Naive thymus-derived CD8-positive, alpha-beta T cell (primary cell): ENCODE measurements around the gene RPTOR. TPM values are rescaled to one million over a fixed set of nuclear protein-coding genes. Genes with fewer than 3 reads are reported as not detected.
A peak's percentile ranks its signal among the peaks of the same experiment; 100 is the strongest.

Source experiments
- ATAC-seq, 2 donors: fragments of 150-1000 bp; cut with Tn5 transposase in 1 of 2; sonication (Bioruptor Pico), chemical (Tn5 transposase) in 1 of 2; 1 replicate in 1 of 2; 2 replicates in 1 of 2; pipeline ENCODE4 v1.10.0; 2021; ENCODE audit warnings: mild to moderate bottlenecking in 2 of 2, moderate library complexity in 2 of 2
- POLR2A ChIA-PET: fragments of 350-600 bp; sonication (Branson Sonifier 250); formaldehyde crosslinking; loops from one replicate; lab custom pipeline; 2021; ENCODE audit warnings: antibody characterized with exemption; lab: Charles Lee
- DNase-seq, 10 donors: peaks; one replicate each; pipeline versions ENCODE4 v3.0.0 to v3.0.0-alpha.2; 2020 to 2022
- H3K27ac Mint-ChIP-seq, 10 donors: one replicate each; pipeline ENCODE4 v1.8.0; 2020 to 2022; ENCODE audit warnings: mild to moderate bottlenecking in 10 of 10, mixed read lengths in 10 of 10, moderate library complexity in 4 of 10, inconsistent platforms in 1 of 10
- H3K27me3 Mint-ChIP-seq, 5 donors: one replicate each; pipeline ENCODE4 v1.8.0; 2021 to 2022; ENCODE audit warnings: mixed read lengths in 5 of 5
- H3K36me3 Mint-ChIP-seq, 3 donors: one replicate each; pipeline ENCODE4 v1.8.0; 2020 to 2022; ENCODE audit warnings: mixed read lengths in 3 of 3, mild to moderate bottlenecking in 2 of 3, inconsistent platforms in 1 of 3
- H3K4me1 Mint-ChIP-seq, 4 donors: one replicate each; pipeline ENCODE4 v1.8.0; 2021 to 2022; ENCODE audit warnings: mixed read lengths in 4 of 4
- H3K4me3 Mint-ChIP-seq, 10 donors: one replicate each; pipeline ENCODE4 v1.8.0; 2020 to 2022; ENCODE audit warnings: mild to moderate bottlenecking in 10 of 10, mixed read lengths in 10 of 10, moderate library complexity in 6 of 10, inconsistent platforms in 1 of 10
- H3K9me3 Mint-ChIP-seq, 9 donors: one replicate each; pipeline ENCODE4 v1.8.0; 2020 to 2022; ENCODE audit warnings: mixed read lengths in 9 of 9, mild to moderate bottlenecking in 3 of 9, inconsistent platforms in 1 of 9, moderate library complexity in 1 of 9
- polyA plus RNA-seq, 3 donors: library from polyadenylated mRNA; unstranded; fragments of 300-500 nt; fragmentation: Illumina TruSeq; gene quantifications; one replicate each; pipeline ENCODE4 v1.2.3, GENCODE V29; 2021
- total RNA-seq, 8 experiments: library from RNA in 2 of 8; stranded (reverse) in 2 of 8; gene quantifications; one replicate each; pipeline ENCODE4 v1.2.3 and lab custom pipeline; 2021 to 2026

RPTOR gene
- total and polyA plus RNA-seq, 5 experiments from 2014 or later = 5.3 to 53.9 (median 10.2) TPM

DNA sequence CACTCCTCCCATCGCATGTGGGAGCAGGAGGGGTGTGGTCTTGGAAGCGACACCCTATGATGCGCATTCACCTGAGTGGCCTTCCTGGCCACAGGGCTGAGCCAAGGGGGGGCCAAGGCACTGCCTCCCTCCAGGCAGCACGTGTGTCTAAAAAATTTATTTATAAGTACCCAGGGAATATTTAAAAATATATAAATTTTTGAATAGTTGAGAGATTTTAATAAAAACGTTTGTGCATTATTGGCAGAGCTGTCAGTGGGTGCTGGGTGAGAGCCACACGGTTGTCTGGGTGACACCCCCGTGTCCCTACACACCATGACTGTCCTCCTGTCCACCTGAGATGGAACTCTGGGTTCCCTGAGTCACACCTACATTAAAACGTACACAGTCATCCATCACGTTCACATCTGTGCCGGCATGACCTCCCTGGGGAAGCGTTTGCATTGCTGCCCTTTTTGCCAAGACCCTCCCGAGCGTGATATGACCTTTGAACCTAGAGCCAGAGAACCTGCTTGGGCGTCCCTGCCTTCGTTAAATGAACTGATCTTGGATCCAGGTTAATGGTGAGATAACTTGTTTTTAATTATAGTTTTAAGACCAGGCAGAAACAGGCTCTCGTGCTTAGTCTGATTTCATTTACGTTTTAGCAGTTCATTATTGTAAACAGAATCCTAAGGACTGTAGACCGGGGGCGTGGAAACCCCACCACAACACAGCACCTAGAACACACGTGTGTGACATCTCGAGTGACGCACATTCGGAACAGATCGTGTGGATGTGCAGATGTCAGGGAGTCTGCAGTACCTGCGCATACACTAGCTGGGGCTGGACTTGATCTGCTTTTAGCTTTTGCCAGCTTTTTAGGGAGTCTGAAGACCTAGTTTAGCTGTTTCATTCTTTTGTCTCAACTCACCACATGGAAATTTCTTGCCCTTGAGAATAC lies 254.2 kb downstream of the RPTOR start:
- DNase-seq = no peak
- POLR2A ChIA-PET = no interaction called here
- Mint-ChIP-seq H3K27me3 (no peaks in the 10 kb centered on the region), H3K4me1 (peaks cover 4 to 21% (median 7%) of the 10 kb centered on the region in 4 donors), H3K9me3 (no peaks in the 10 kb centered on the region), H3K4me3 (no peak overlapping the region), H3K36me3 (peaks cover 0 to 21% (median 14%) of the 10 kb centered on the region in 3 donors), H3K27ac (peak overlapping the region in 5 of 10 donors; percentile 18 to 79 (median 58))
- peak in 1 of 2 donors; percentile 60 for ATAC-seq

DNA sequence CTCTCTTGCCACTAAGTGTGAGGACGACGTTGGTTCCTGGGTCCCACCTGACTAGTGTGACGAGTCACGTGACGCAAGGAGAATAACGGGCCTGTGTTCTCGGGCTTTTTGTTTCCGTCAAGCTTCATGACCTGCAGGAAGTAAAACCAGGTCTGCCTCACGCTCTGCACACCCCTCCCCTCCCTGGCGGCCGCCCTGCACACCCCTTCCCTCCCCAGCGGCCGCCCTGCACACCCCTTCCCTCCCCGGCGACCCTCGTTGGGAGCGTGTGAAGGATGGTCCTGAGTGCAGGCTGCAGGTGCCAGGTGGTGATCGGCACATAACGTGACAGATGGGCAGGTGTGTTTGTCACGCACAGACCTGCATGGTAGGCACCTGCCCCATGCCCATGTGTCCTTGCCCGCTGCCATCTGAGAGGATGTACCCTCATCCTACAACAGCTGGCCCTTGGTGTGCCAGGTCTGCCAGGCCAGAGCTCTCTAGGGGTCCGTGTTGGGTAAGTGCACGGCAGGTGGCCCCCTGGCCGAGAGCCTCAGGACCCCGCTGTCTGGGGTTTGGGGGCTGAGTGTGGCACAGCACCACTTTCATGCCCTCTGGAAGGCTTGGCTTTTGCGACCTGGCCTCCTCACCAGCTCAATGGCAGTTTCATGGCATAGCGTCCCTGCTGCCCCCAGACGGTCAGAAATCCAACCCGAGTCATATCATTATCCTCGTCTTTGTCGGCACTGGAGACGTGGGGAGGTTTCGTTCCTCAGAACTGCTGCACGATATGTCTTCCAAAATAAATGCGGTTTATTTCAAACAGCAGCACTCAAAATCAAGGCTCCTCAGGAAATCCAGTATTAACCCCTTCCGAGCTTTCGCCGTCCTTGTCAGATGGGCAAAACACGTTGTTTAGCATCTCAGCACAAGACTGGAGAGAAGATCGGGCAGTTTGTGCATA lies 255.2 kb downstream of the RPTOR start:
- POLR2A ChIA-PET = no interaction called here
- Mint-ChIP-seq H3K27me3 (no peaks in the 10 kb centered on the region), H3K9me3 (no peaks in the 10 kb centered on the region), H3K36me3 (peaks cover 0 to 15% (median 10%) of the 10 kb centered on the region in 3 donors), H3K27ac (peak overlapping the region in 4 of 10 donors; percentile 29 to 79 (median 57)), H3K4me3 (no peak overlapping the region), H3K4me1 (peaks cover 8 to 22% (median 10%) of the 10 kb centered on the region in 4 donors)
- ATAC-seq = peak in 1 of 2 donors; percentile 36
- DNase-seq = no peak

DNA sequence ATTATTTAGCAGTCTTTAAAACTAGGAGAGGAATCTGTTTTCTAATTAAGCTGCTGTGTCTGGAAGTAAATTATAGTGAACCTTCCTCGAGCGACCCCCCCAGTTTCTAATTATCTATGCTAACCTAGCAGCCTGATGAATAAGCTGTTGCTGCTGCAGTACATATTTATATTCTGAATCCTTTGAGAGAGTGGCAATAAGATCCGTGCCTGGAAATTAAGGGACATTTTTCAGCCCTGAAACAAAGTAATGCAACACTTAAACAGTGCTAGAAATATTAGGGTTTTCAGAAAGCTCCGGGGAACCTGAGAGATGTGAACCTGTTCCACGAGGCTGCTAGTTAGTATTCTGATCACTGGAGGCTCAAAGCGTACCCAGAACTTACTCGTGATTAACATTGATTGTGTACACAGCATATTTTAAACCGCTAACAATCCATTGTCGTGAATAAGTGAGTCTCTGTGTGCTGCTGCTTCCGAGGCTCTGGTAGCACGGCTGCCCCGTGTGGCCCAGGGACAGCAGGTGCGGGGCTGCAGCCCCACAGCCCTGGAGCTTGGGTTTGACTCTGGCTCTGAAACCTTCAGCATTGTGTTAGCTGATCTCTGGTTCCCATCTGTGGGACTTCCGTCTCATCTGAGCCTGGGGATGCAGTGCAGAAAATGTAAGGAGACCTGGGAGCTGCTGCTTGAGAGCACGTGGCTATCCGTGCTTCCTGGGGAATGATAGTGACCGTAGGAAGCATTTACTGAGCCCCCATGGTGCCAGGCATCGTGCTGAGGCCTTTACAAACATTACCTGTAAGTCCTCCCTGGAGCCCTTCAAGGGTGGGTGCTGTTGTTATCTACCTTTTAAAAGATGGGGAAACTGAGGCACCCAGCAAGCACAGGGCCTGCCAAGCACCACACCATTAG lies 256.1 kb downstream of the RPTOR start:
- Mint-ChIP-seq H3K36me3 (peaks cover 2 to 16% (median 6%) of the 10 kb centered on the region in 3 donors), H3K4me3 (no peak overlapping the region), H3K27me3 (no peaks in the 10 kb centered on the region), H3K27ac (no peak overlapping the region), H3K9me3 (peaks cover 0 to 4% (median 0%) of the 10 kb centered on the region in 9 donors), H3K4me1 (peaks cover 6 to 21% (median 9%) of the 10 kb centered on the region in 4 donors)
- POLR2A ChIA-PET = no interaction called here
- DNase-seq = no peak
- no peak for ATAC-seq

DNA sequence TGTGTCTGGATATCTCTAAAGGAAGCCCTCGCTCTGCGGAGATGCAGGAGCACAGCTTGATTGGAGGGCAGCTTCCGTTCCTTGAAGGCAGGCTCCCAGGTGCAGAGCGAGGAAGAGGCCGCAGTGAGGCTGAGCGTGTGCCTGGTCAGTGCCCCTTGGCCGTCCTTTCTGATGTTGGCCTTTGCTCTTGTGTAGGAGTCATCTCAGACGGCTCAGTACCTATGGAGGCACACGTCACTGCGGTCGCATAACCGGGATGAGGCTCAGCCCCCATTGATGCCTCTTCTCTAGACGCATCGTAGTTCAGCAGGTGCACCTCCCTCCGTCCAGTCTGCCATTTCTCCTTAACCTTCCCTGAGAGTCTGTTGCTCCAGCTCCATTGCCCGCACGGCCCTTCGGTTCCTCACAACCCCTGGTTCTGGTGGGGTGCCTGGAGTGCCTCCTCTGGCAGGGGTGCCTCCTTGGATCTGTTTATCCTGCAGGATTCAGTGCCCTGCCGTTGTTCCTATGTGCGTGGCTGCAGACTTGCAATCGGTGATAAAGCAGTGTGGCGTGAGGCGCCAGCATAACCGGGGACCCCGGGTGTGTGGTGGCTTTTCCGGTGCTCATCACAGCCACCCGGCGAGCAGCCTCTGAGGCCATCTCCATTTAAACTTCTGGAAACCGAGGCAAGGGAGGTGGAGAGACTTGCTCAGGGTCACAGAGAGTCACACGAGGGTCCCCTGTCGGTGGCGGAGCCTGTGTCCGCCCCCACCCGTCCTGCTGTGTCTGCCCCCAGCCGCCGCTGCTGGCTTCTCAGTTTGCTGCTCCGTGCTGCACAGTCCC lies 258.2 kb downstream of the RPTOR start:
- peaks cover 0 to 18% (median 12%) of the 10 kb centered on the region in 9 donors for H3K9me3 Mint-ChIP-seq
- DNase-seq = no peak
- POLR2A ChIA-PET = interaction anchor here (0.7 to 1.7 kb wide), 2 partner anchors 27 to 39 kb away, joined by 4 read pairs; no protein-coding TSS in a partner anchor
- H3K27me3 Mint-ChIP-seq = no peaks in the 10 kb centered on the region
- ATAC-seq = no peak
- H3K27ac Mint-ChIP-seq = peak overlapping the region in 1 of 10 donors; percentile 63
- peaks cover 3 to 21% (median 11%) of the 10 kb centered on the region in 4 donors for H3K4me1 Mint-ChIP-seq
- H3K4me3 Mint-ChIP-seq = peak overlapping the region in 1 of 10 donors; percentile 18
- H3K36me3 Mint-ChIP-seq = peaks cover 8 to 26% (median 22%) of the 10 kb centered on the region in 3 donors

DNA sequence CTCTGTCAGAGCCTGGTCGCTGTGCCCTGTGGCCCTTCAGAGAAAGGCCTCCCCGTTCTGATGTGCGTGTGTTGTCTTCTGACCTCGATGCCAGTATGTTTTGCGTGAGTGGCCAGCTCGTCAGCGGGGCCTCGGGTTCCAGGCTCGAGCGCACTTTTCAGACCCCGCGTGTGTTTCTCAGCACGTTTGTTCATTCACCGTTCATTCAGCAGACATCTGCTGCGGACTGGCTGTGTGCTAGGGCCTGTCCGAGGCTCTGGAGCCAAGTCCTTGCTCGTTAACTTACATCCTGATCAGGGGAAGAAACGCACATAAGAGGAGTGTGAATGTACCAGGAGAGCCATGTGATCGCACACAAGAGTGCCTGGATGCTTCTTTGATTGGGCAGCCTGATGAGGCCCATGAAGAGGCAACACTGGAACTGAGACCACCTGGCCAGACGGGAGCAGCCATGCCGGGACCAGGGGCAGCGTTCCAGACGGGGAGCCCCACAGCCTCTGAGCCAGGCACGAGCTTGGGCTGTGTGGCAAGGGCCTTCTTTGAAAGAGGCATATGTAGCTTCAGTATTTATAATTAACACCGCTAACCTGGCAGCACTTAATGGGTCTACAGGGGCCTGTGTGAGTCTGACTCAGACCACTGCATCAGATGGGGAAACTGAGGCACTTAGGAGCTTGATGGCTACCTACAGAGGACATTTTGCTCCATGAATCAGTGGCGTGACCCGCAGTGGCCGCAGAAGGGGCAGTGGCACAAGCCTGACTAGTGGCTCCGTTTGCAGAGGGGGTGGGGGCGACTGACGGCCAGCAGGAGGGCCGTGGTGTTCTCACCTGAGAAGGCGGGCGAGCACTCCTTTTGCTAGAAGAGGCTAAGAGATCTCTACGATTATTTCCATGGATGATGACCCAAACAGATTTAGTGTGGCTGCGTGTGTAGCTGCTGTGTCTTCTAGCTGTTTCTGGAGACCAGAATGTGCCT lies 259.1 kb downstream of the RPTOR start:
- Mint-ChIP-seq H3K27me3 (no peaks in the 10 kb centered on the region), H3K4me1 (peaks cover 3 to 21% (median 11%) of the 10 kb centered on the region in 4 donors), H3K9me3 (peaks cover 0 to 18% (median 12%) of the 10 kb centered on the region in 9 donors), H3K36me3 (peaks cover 8 to 27% (median 27%) of the 10 kb centered on the region in 3 donors), H3K27ac (peak overlapping the region in 7 of 10 donors; percentile 39 to 89 (median 63)), H3K4me3 (peak overlapping the region in 2 of 10 donors; percentile 27 to 39)
- ATAC-seq = no peak
- DNase-seq = no peak
- POLR2A ChIA-PET = interaction anchor here (0.6 to 1.7 kb wide), 3 partner anchors 9 to 40 kb away, joined by 3 to 4 read pairs (median 3); no protein-coding TSS in a partner anchor

DNA sequence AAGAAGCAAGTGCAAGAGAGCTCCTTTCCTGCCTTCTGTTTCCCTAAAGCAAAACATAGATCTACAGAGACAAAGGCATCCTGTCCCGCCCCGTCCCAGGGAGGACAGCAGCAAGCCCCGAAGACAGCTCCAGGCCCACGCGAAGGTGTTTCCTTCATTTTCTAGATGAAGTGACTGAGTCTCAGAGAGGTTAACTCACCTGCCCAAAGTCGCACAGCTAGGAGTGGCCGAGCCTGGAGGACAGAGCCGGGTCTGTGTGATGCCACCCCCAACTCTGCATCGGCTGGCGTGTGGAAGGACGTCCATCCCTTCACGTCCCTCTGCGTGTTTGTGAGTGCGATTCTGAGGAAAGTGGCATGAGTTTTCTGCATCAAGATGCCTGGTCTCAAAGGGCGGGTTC lies 259.8 kb downstream of the RPTOR start:
- Mint-ChIP-seq H3K36me3 (peaks cover 8 to 28% (median 27%) of the 10 kb centered on the region in 3 donors), H3K9me3 (peaks cover 0 to 18% (median 12%) of the 10 kb centered on the region in 9 donors), H3K27ac (peak overlapping the region in 7 of 10 donors; percentile 0 to 89 (median 63)), H3K4me3 (peak overlapping the region in 2 of 10 donors; percentile 27 to 39), H3K27me3 (no peaks in the 10 kb centered on the region), H3K4me1 (peaks cover 3 to 21% (median 11%) of the 10 kb centered on the region in 4 donors)
- ATAC-seq (no peak), DNase-seq (no peak)
- POLR2A ChIA-PET = interaction anchor here (0.6 to 1.7 kb wide), 4 partner anchors 10 to 66 kb away, joined by 3 to 4 read pairs (median 3); no protein-coding TSS in a partner anchor

DNA sequence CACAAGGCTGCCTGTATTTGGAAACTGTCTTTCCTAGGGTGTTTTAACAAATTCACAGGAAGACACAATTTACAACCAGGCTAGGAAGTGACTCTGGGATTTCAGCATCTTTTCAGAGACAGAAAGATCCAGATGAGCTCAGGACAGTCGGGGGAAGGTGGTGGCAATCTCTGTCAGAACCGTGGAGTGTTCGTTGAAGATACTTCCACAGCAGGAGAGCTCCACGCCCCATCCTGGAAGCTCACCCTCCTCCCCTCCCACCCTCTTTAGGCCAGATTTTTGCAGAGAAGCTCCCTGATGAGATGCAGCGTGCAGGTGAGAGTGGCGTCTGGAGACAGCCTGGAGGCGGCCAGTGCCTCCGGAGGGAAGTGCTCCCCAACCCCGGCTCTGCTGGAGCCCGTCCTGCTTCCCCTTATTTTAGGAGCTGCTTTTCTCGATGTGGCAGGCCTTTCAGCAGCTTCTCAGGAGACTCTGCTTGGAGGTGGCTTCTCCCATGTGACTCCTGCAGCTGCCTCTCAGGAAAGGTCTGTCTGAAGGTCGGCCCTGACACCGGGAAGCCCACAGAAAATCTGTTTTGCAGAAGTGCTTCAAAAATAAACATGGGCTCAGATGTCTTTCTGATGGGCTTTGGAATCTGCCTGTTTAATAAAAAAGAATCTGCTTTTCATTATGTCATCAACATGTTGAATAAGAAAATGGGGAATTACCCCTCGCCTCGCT lies 260.6 kb downstream of the RPTOR start:
- Mint-ChIP-seq H3K36me3 (peaks cover 8 to 28% (median 26%) of the 10 kb centered on the region in 3 donors), H3K27ac (peak overlapping the region in 3 of 10 donors; percentile 15 to 52 (median 39)), H3K4me3 (peak overlapping the region in 1 of 10 donors; percentile 39), H3K27me3 (no peaks in the 10 kb centered on the region), H3K9me3 (peaks cover 0 to 18% (median 12%) of the 10 kb centered on the region in 9 donors), H3K4me1 (peaks cover 3 to 19% (median 11%) of the 10 kb centered on the region in 4 donors)
- DNase-seq = no peak
- no peak for ATAC-seq
- POLR2A ChIA-PET = interaction anchor here (0.9 kb wide), 1 partner anchor 67 kb away, joined by 3 read pairs; no protein-coding TSS in a partner anchor

DNA sequence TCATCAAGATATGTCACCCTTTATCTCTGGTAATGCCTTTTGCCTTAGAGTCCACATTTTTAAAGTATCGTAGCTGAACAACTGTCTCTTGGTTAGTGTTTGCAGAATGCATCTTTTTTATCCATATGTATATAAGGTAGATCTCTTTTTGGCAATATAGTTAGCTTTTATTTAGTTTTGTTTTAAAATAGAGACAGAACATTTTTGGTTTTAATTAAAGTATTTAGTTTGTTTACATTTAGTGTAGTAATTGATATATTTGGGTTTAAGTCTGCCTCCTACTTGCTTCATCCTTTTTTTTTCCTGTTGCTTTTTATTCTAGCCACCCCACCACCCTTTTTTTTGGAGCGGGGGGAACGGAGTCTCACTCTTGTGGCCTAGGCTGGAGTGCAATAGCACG lies 262.4 kb downstream of the RPTOR start:
- H3K27me3 Mint-ChIP-seq = no peaks in the 10 kb centered on the region
- POLR2A ChIA-PET = interaction anchor here (0.6 kb wide), 1 partner anchor 329 kb away, joined by 3 read pairs; no protein-coding TSS in a partner anchor
- no peak for ATAC-seq
- no peak for DNase-seq
- no peak overlapping the region for H3K4me3 Mint-ChIP-seq
- peaks cover 8 to 32% (median 25%) of the 10 kb centered on the region in 4 donors for H3K4me1 Mint-ChIP-seq
- peaks cover 13 to 28% (median 25%) of the 10 kb centered on the region in 3 donors for H3K36me3 Mint-ChIP-seq
- no peak overlapping the region for H3K27ac Mint-ChIP-seq
- H3K9me3 Mint-ChIP-seq = peaks cover 0 to 18% (median 12%) of the 10 kb centered on the region in 9 donors

DNA sequence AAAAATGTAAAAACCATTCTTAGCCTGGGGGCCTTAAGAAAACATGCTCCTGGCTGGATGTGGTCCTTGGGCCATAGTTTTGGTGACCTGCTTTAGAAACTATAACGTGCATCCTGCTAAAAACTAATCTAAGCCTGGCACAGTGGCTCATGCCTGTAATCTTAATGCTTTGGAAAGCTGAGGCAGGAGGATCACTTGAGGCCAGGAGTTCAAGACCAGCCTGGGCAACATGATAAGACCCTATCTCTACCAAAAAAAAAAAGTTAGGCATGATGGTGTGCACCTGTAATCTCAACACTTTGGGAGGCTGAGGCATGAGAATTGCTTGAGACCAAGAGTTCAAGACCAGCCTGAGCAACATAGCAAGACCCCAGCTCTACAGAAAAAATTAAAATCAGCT lies 263.2 kb downstream of the RPTOR start:
- no peak overlapping the region for H3K27ac Mint-ChIP-seq
- DNase-seq = no peak
- no peaks in the 10 kb centered on the region for H3K27me3 Mint-ChIP-seq
- POLR2A ChIA-PET = no interaction called here
- no peak for ATAC-seq
- peaks cover 0 to 18% (median 12%) of the 10 kb centered on the region in 9 donors for H3K9me3 Mint-ChIP-seq
- H3K4me1 Mint-ChIP-seq = peaks cover 8 to 40% (median 28%) of the 10 kb centered on the region in 4 donors
- peaks cover 22 to 28% (median 25%) of the 10 kb centered on the region in 3 donors for H3K36me3 Mint-ChIP-seq
- H3K4me3 Mint-ChIP-seq = no peak overlapping the region
